GM12892 (cell line): ENCODE data around the gene BRPF3.
"Not testable (repeated sequence)": the region's sequence is repeated elsewhere in the genome, so short reads cannot be mapped to it uniquely, and the experiment has no call there.

Source experiments
- POLR2A ChIP-seq: IDR thresholded peaks from 2 replicates; pipeline ENCODE4 v1.6.1; 2011; ENCODE audit warnings: low read depth, low read length, control low read depth
- TAF1 ChIP-seq: IDR thresholded peaks from 2 replicates; pipeline ENCODE4 v1.6.1; 2011; ENCODE audit warnings: low read depth, mild to moderate bottlenecking, control low read depth, low read length, borderline replicate concordance

DNA sequence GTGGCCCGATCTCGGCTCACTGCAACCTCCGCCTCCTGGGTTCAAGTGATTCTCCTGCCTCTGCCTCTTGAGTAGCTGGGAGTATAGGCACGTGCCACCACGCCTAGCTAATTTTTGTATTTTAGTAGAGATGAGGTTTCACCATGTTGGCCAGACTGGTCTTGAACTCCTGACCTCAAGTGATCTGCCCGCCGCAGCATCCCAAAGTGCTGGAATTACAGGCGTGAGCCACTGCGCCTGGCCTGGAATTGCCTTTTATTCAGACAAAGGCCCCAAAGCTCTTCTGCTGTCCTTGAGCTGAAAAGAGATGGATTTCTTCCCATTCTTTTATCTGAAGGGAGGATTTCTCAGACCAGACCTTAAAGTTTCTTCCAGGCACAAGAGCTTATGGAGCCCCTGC, 22.0 kb downstream of the BRPF3 start:
- TF ChIP-seq POLR2A, TAF1: not testable (repeated sequence)
